HG02938 (cell line): ENCODE data around the gene ZSCAN5A.
"Not testable (repeated sequence)": the region's sequence is repeated elsewhere in the genome, so short reads cannot be mapped to it uniquely, and the experiment has no call there.

Experiments used
- ATAC-seq: cut with Tn5 transposase; IDR thresholded peaks from one replicate; pipeline ENCODE4 v1.9.1; 2021; ENCODE audit warnings: mild to moderate bottlenecking, moderate library complexity; ENCODE audit not compliant: unreplicated experiment

The ZSCAN5A gene

DNA sequence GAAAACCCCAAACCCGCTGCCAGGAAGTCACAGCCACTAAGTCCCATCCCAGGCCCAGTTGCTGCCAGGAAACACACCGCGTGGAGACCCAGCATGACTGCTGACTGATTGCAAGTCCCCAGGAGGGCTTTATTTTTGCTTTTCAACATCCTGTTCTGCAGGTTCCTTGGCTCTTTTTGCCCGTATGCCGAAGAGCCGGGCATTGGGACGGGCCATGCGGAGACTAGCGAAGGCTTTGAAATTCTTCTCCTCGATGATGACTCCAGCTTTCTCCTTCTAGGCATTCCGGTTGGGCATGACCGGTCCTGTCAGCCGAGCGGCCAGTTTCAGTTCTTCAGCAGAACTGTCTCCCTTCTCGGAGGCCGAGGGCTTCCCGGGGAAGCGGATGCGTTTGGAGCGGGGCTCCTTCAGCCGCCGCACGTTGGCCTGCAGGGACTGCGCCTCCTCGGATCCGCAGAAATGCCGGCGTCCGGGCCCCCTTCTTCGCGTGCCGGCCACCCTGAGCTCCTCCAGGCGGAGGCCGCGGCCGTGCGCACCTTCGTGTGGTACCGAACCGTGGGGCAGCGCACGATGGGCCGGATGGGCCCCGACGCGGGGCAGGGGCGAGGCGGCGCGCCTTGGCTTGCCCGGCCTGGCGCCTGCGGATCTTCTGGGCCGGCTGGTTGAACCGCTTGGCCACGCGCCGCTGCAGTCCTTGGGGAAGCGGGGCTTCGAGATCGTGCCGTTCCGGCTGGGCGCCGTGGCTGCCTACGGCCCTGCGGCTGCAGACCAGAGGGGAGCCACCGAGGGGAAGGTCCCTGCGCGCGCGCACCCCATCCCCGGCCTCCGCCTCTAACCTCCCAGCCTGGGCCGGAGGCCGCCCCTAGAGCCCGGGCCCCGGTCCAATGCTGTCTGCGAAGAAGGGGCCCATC lies 97.3 kb downstream of the ZSCAN5A start:
- no peak for ATAC-seq

- ATAC-seq = no peak
Observed at GRCh38 chr19:56211718-56212117, 102.9 kb downstream of the ZSCAN5A start.

GRCh38 chr19:56210036-56210435 lies 104.6 kb downstream of the ZSCAN5A start:
- ATAC-seq = not testable (repeated sequence)

DNA sequence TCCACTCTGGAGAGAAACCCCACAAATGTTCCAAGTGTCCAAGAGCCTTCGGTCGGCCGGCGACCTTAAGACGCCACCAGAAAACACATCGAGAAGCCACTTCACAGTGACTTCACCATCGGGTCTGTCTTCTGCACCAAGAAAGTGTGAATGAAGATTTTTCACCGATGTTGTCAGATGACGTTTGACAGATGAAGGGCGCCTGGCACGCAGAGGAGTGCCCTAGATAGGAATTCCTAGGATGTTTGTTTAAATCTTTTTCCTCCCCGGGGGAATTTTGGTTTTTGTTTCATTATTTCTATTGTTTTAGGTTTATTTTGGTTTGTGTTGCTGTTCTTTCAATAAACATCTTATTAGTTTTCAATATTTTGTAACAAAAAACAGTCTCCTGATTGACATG lies 105.5 kb downstream of the ZSCAN5A start:
- ATAC-seq = no peak

DNA sequence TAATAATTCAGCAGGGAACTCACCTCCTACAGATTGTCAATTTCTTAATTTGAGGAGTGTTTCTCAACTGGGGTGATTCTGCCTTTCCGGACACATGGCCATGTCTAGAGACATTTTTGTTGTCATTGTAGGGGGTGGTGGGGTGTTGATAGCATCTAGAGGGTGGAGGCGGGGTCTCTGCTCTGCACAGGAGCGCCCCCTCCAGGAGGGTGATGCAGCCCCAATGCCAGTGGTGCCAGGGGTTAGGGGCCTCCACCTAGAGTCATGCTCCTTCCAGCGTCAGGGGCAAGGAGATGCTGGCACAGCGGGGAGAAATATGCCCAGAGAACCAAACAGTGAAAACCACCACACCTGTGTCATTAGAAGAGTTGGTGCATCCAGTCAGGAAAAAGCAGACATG lies 107.1 kb downstream of the ZSCAN5A start:
- not testable (repeated sequence) for ATAC-seq

- no peak for ATAC-seq
Observed at GRCh38 chr19:56201973-56202372, 112.7 kb downstream of the ZSCAN5A start, which contains the start of gene ZSCAN5C. Gene ZSCAN5C, plus strand, starts transcription at chr19:56202273. Its CDS starts 3,641 bp downstream, at chr19:56205914.

GRCh38 chr19:56199687-56200086 lies 115.0 kb downstream of the ZSCAN5A start:
- ATAC-seq = no peak

- not testable (repeated sequence) for ATAC-seq
Observed at GRCh38 chr19:56197646-56198045, 117.0 kb downstream of the ZSCAN5A start, which contains the start of gene ZSCAN5B. Gene ZSCAN5B, minus strand, starts transcription at chr19:56197783. Its CDS starts 4,731 bp downstream, at chr19:56193052.

- no peak for ATAC-seq
Observed at GRCh38 chr19:56193981-56194640, 120.5 kb downstream of the ZSCAN5A start.

DNA sequence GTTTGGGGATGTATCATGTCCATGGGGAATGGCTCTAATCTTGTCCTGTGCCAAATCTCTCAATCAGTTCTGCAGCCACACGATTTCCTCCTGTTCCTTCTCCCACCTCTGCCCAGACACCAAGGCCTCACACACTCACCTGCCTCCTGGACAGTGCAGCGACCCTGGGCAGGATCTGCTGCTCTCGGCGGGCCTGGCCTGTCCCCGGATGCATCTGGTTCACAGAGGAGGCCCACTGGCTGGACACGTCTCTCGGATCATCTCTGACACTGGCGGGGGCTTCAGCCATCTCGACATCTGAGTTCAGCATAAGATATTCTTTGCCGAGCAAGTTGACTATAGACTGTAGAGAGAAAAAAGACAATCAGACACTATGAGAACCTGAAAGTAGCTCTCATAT lies 122.9 kb downstream of the ZSCAN5A start:
- ATAC-seq = no peak

DNA sequence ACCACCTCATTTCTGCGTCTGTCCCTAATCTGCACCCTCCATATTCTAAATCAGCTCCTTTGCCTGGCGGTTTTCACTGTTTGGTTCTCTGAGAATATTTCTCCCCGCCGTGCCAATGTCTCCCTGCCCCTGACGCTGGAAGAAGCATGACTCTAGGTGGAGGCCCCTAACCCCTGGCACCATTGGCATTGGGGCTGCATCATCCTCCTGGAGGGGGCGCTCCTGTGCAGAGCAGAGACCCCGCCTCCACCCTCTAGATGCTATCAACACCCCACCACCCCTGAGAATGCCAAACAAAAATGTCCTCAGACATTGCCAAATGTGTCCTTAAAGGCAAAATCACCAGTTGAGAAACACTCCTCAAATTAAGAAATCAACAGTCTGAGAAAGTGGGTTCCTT lies 123.5 kb downstream of the ZSCAN5A start:
- ATAC-seq = no peak

DNA sequence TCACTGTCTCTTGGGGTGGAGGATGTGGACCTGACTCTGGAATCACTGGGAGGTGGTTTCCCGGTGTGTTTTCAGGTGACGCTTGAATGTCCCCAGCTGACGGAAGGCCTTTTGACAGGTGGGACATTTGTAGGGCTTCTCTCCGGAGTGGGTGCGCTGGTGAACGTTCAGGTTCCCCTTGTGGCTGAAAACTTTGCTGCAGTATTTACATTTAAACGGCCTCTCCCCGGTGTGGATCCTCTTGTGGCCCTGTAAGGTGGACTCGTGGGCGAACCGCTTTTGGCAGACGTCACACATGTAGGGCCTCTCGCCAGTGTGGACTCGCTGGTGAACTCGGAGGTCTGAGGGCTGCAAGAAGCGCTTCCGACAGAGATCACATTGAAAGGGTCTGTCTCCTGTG lies 124.9 kb downstream of the ZSCAN5A start:
- no peak for ATAC-seq

- no peak for ATAC-seq
Observed at GRCh38 chr19:56177564-56178243, 136.9 kb downstream of the ZSCAN5A start.

- no peak for ATAC-seq
Observed at GRCh38 chr19:56176881-56177280, 137.8 kb downstream of the ZSCAN5A start.

- not testable (repeated sequence) for ATAC-seq
Observed at GRCh38 chr19:56176310-56176709, 138.3 kb downstream of the ZSCAN5A start.

DNA sequence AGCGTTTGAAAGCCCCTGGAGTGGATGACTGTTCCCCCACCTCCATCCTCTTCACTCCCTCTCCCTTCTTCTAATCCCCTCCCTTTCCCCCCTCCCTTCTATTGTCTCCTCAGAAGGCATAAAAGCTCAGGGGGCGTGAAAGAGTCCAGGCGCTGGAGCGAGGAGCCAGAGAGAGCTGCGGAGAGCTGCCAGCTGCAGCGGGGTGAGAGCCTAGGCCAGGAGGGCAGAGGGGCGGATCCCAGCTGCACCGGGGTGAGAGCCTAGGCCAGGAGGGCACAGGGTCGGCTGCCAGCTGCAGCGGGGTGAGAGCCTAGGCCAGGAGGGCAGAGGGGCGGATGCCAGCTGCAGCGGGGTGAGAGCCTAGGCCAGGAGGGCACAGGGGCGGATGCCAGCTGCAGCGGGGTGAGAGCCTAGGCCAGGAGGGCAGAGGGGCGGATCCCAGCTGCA lies 138.8 kb downstream of the ZSCAN5A start, which contains the start of gene GALP:
TSS of gene GALP (plus strand) at position 148 of the 447 bp plus-strand sequence. CDS start 1,101 bp downstream, outside the sequence.
- ATAC-seq = not testable (repeated sequence)

DNA sequence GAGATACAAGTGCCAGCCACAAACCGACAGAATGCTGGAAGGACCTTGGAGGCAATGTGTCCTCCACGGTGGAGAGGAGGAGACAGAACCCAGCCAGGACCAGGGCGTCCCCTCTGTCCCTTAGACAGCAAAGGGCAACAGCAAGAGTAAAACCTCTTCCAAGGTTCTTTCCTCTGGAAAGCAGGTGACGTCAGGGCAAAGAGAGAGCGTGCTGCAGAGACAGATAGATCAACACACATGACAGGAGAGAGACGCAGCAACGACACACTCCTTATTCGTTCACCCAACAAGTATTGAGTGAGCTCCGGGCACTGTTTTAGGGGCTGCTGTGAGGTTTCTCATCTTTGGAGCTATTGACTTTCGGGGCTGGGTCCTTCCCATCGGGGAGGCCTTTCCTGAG lies 140.1 kb downstream of the ZSCAN5A start:
- ATAC-seq = no peak

- ATAC-seq = no peak
Observed at GRCh38 chr19:56174086-56174485, 140.6 kb downstream of the ZSCAN5A start.
